GM23248 (cell line): ENCODE measurements around the gene PTPRN2. TPM values are rescaled to one million over a fixed set of nuclear protein-coding genes. Genes with fewer than 3 reads are reported as not detected.

ENCODE experiments used
- DNase-seq: peaks from one replicate; pipeline ENCODE4 v3.0.0-alpha.2; 2015
- H2AFZ ChIP-seq: fragments of 200-600 bp; sonication (generic); 2 replicates; pipeline ENCODE4 v1.6.1; 2016; ENCODE audit warnings: antibody characterized with exemption
- H3F3A ChIP-seq: fragments of 200-600 bp; sonication (generic); 2 replicates; pipeline ENCODE4 v1.6.1; 2016; ENCODE audit warnings: mild to moderate bottlenecking, antibody characterized with exemption, mixed run types; ENCODE audit not compliant: insufficient read depth
- H3K27ac ChIP-seq: fragments of 200-600 bp; sonication (generic); 2 replicates; pipeline ENCODE4 v1.5.1; 2016; ENCODE audit warnings: mild to moderate bottlenecking
- H3K27me3 ChIP-seq: fragments of 200-600 bp; sonication (generic); replicated peaks from 2 replicates; pipeline ENCODE4 v1.6.1; 2016; ENCODE audit warnings: mild to moderate bottlenecking; ENCODE audit not compliant: insufficient read depth
- H3K36me3 ChIP-seq: fragments of 200-600 bp; sonication (generic); 2 replicates; pipeline ENCODE4 v1.6.1; 2016; ENCODE audit warnings: low read depth, mild to moderate bottlenecking
- H3K4me1 ChIP-seq: fragments of 200-600 bp; sonication (generic); 2 replicates; pipeline ENCODE4 v1.6.1; 2016; ENCODE audit warnings: mild to moderate bottlenecking; ENCODE audit not compliant: insufficient read depth
- H3K4me2 ChIP-seq: fragments of 200-600 bp; sonication (generic); one replicate; pipeline ENCODE4 v1.6.1; 2016; ENCODE audit warnings: mild to moderate bottlenecking; ENCODE audit not compliant: unreplicated experiment
- H3K4me3 ChIP-seq: fragments of 200-600 bp; sonication (generic); 2 replicates; pipeline ENCODE4 v1.5.1; 2016; ENCODE audit warnings: mild to moderate bottlenecking
- H3K79me2 ChIP-seq: fragments of 200-600 bp; sonication (generic); 2 replicates; pipeline ENCODE4 v1.6.1; 2016; ENCODE audit warnings: mild to moderate bottlenecking; ENCODE audit not compliant: insufficient read depth
- H3K9ac ChIP-seq: fragments of 200-600 bp; sonication (generic); 2 replicates; pipeline ENCODE4 v1.6.1; 2016; ENCODE audit warnings: mild to moderate bottlenecking
- H3K9me2 ChIP-seq: fragments of 200-600 bp; sonication (generic); 2 replicates; pipeline ENCODE4 v1.6.1; 2016; ENCODE audit warnings: mixed run types, mild to moderate bottlenecking, moderate library complexity; ENCODE audit not compliant: insufficient read depth
- H3K9me3 ChIP-seq: fragments of 200-600 bp; sonication (generic); one replicate; pipeline ENCODE4 v1.6.1; 2017; ENCODE audit warnings: low read depth
- H4K20me1 ChIP-seq: fragments of 200-600 bp; sonication (generic); 2 replicates; pipeline ENCODE4 v1.6.0; 2016; ENCODE audit not compliant: insufficient read depth
- EZH2 ChIP-seq: fragments of 200-600 bp; sonication (generic); IDR thresholded peaks from 2 replicates; pipeline ENCODE4 v1.6.1; 2018; ENCODE audit warnings: antibody characterized with exemption, mild to moderate bottlenecking; ENCODE audit not compliant: insufficient read depth, poor library complexity, severe bottlenecking
- EZH2phosphoT487 ChIP-seq: fragments of 200-600 bp; sonication (generic); IDR thresholded peaks from 2 replicates; pipeline ENCODE4 v1.6.1; 2018; ENCODE audit warnings: antibody characterized with exemption, moderate library complexity, mild to moderate bottlenecking, low read depth; ENCODE audit not compliant: insufficient read depth
- WGBS, 2 experiments: methylation state at CpG; one replicate each; pipeline ENCODE4 v1.1.6; 2015 to 2017; ENCODE audit warnings: low lambda C conversion rate in 2 of 2, low coverage in 1 of 2; ENCODE audit errors: missing lambda C conversion rate in 2 of 2; 5-methylcytosine and 5-hydroxymethylcytosine counted together
- in situ Hi-C: fragments of 300-500 bp; cut with MboI; formaldehyde crosslinking; loops from 2 replicates; pipeline ENCODE4 v1.15.0; 2020
- polyA plus RNA-seq: library from polyadenylated mRNA; unstranded; fragments of >200 nt; fragmentation: Nextera tagmentation; extraction: Ambion mirVana; gene quantifications from 2 replicates; pipeline ENCODE4 v1.2.1, GENCODE V29; 2016
- total RNA-seq: library from RNA; depleted of rRNA; stranded (reverse); fragments of >200 nt; shearing (Covaris generic); gene quantifications from 2 replicates; pipeline ENCODE4 v1.2.3, GENCODE V29; 2014

The PTPRN2 gene
- total and polyA plus RNA-seq, 2 experiments from 2014 or later = 0.13 TPM; not detected in 1

DNA sequence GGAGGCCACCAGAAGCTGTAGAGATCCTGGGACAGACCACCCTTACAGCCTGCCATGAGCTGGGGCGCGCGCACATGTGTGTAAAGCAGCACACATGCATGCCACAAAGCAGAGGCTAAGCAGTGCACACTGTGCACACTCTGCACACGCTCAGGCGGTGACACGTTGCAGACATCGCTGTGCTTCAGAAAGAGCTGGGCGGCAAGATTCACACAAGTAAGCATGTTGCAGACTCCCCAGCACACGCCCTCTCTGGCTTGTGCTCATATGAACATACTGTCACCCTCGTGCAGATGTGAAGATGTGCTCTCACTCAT, 772.0 kb downstream of the PTPRN2 start:
- H4K20me1 ChIP-seq = no peaks in the 10 kb centered on the region
- no peaks in the 10 kb centered on the region for H3K9me2 ChIP-seq
- H3F3A ChIP-seq = no peaks in the 10 kb centered on the region
- no peaks in the 10 kb centered on the region for H3K79me2 ChIP-seq
- in situ Hi-C loops = no loop called here
- H3K27ac ChIP-seq = no peak overlapping the region
- no peak overlapping the region for H3K4me2 ChIP-seq
- H3K36me3 ChIP-seq = no peaks in the 10 kb centered on the region
- H3K9ac ChIP-seq = no peak overlapping the region
- no peaks in the 10 kb centered on the region for H3K27me3 ChIP-seq
- H3K9me3 ChIP-seq = no peaks in the 10 kb centered on the region
- H2AFZ ChIP-seq = no peak overlapping the region
- H3K4me3 ChIP-seq = no peak overlapping the region
- WGBS, 2 experiments = 0 to 5% methylated on average over 10 of the region's 10 CpGs
- TF ChIP-seq EZH2 = no peak
- TF ChIP-seq EZH2phosphoT487 = no peak
- H3K4me1 ChIP-seq = no peaks in the 10 kb centered on the region
- no peak for DNase-seq

DNA sequence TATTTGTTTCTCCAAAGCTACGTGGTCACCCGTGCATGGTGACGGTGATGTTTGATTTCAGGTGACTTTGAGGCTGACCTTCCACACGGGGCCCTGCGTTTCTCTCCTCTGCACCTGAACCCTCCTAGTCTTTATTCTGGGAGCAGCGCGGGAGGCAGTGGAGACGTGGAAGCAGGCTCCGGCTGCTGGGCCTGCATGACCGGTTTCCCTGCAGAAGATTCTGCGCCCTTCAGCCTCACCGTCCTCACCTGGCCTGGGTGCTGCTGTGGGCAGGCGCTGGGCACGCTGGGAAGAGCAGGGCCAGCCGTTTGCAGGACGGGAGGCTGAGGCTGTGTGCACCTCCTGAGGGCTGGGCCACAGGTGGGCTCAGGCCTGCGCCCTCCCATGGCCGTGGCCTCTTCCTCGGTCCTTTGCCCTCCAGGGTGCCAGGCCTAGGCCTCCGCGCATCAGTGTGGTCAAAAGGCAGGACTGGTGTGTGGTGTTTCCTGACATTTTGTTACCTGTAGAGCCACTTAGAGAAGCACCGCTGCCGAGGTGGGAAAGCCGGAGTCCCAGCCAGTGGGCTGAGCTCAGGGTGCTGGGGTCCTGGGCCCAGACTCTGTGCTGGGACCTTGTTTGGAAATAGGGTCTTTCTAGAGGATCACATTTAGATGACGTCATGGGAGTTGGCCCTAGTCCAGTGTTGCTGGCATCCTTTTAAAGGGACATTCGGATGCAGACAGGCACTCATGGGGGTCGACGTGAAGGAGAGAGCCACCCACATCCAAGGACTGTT, 772.5 kb downstream of the PTPRN2 start:
- H3K9me2 ChIP-seq = no peaks in the 10 kb centered on the region
- H3K27me3 ChIP-seq = no peaks in the 10 kb centered on the region
- WGBS, 2 experiments = 50% methylated on average over 27 to 28 of the region's 28 CpGs
- H3K4me3 ChIP-seq = no peak overlapping the region
- no peaks in the 10 kb centered on the region for H4K20me1 ChIP-seq
- no peaks in the 10 kb centered on the region for H3K4me1 ChIP-seq
- no peaks in the 10 kb centered on the region for H3K36me3 ChIP-seq
- no peaks in the 10 kb centered on the region for H3K79me2 ChIP-seq
- H2AFZ ChIP-seq = no peak overlapping the region
- no peak for TF ChIP-seq EZH2phosphoT487
- no peak for TF ChIP-seq EZH2
- in situ Hi-C loops = no loop called here
- H3K27ac ChIP-seq = no peak overlapping the region
- no peak overlapping the region for H3K9ac ChIP-seq
- no peaks in the 10 kb centered on the region for H3K9me3 ChIP-seq
- H3K4me2 ChIP-seq = no peak overlapping the region
- DNase-seq = no peak
- no peaks in the 10 kb centered on the region for H3F3A ChIP-seq

DNA sequence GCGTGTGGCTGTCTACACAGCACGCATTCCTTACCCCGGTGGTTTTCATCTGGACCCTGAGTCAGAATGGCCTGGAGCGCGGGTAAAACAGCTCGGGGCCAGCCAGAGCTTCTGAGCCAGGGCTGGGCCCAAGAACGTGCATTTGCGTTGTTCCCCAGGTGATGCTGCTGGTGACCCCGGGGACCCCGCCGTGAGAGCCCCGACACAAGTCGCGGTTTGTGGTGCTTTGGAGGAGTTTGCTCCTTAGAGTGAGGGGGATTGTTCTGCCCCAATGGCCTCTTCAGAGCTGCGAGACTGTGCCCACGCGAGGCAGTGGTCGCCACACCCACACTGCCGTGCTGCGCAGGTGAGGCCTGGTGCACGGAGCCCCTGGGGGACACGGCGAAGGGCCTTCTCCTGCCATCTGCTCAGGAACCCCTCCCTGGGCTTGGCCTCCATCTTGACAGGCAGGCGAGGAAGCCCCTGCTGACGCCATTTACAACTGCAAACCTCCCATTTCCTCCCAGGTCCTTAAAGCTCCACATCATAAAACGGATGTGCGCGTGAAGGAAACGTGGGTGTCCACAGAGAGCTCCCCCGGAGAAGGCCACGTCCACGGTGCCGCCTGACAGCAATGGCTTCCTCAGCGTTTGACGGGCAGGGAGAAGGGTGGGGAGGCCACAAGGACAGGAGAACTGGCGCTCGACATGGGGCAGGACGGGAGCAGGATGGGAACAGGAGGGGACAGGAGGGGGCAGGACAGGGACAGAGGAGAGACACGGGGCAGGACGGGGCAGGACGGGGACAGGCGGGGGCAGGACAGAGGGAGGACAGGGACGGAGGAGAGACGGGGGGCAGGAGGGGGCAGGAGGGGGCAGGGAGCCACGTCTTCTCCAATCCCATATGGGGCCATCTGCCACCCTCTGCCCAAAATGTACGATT, 773.6 kb downstream of the PTPRN2 start:
- WGBS, 2 experiments = 40 to 52% methylated on average over 44 to 46 of the region's 46 CpGs
- Histone ChIP-seq H3K9me2 (no peaks in the 10 kb centered on the region), H3K9ac (no peak overlapping the region), H3K79me2 (no peaks in the 10 kb centered on the region), H3K4me1 (no peaks in the 10 kb centered on the region), H3F3A (no peaks in the 10 kb centered on the region), H3K4me2 (no peak overlapping the region), H2AFZ (no peak overlapping the region), H3K9me3 (no peaks in the 10 kb centered on the region), H3K27me3 (no peaks in the 10 kb centered on the region), H3K4me3 (no peak overlapping the region), H3K36me3 (no peaks in the 10 kb centered on the region), H4K20me1 (no peaks in the 10 kb centered on the region), H3K27ac (no peak overlapping the region)
- TF ChIP-seq EZH2phosphoT487 (no peak), EZH2 (no peak)
- in situ Hi-C loops = no loop called here
- no peak for DNase-seq

DNA sequence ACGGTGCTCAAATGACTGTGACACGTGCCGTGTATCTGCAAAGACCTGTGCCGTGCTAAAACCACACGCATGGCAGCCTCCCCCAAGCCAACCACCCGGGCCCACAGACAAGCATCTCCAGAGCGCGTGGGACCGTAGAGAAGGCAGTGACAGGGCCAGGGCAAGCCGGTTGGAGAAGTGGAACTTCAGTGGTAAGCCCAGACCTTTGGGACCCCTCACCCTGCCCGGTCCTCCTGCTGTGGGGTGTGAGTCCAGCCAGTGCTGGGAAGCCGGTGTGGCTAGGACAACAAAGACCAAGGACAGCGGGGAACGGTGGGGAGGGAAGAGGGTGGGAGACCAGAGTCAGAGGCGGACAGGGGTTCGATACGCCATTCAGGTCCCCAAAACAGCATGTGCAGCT, 774.6 kb downstream of the PTPRN2 start:
- Histone ChIP-seq H3K9me2 (no peaks in the 10 kb centered on the region), H3K27me3 (no peaks in the 10 kb centered on the region), H3K27ac (no peak overlapping the region), H4K20me1 (no peaks in the 10 kb centered on the region), H3F3A (no peaks in the 10 kb centered on the region), H3K4me2 (no peak overlapping the region), H3K9me3 (no peaks in the 10 kb centered on the region), H3K4me1 (no peaks in the 10 kb centered on the region), H2AFZ (no peak overlapping the region), H3K4me3 (no peak overlapping the region), H3K36me3 (no peaks in the 10 kb centered on the region), H3K79me2 (no peaks in the 10 kb centered on the region), H3K9ac (no peak overlapping the region)
- 53 to 54% methylated on average over 17 of the region's 17 CpGs for WGBS, 2 experiments
- in situ Hi-C loops = no loop called here
- TF ChIP-seq EZH2phosphoT487 = no peak
- no peak for TF ChIP-seq EZH2
- no peak for DNase-seq
